ENCODE data around the gene RASA3. TPM values are rescaled to one million over a fixed set of nuclear protein-coding genes. Genes with fewer than 3 reads are reported as not detected.

RASA3 gene
- total and polyA plus RNA-seq, 2 donors (not counting 3 experiments of a cell fraction or from before 2014, with no cell fraction given), result 26.5 to 53.8 TPM

DNA sequence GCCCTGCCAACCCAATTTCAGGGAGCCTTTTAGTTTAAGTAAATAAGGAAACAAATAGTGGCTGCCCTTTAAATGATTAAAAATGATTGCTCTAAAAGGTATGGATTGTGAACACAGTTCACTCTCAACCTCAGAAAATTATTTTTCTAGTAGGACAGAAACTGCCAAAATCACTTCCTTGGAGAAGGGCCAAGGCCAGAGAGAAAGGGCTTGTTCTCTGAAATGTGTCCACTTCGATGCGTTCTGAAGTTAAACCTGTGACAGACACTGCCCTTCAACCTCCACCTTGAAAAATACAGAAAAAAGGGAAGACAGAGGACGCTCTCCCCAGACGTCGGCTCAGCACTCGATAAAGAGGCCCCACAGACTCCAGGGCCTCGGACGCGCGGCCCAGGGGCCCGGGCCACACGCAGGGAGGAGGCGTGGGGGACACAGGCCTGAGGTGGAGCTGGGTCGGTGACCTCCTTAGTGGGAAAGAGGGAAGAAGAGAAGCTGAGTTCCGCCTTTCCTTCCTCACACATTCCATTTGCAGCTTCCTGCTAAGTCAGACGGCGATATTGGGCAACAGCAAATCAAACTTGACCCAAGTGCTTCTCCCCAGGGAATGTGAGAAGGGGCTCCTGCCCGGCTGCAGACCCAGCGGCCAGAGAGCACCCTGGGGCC is 63.6 kb downstream of the RASA3 start:
- POLR2A ChIA-PET, result no interaction called here

DNA sequence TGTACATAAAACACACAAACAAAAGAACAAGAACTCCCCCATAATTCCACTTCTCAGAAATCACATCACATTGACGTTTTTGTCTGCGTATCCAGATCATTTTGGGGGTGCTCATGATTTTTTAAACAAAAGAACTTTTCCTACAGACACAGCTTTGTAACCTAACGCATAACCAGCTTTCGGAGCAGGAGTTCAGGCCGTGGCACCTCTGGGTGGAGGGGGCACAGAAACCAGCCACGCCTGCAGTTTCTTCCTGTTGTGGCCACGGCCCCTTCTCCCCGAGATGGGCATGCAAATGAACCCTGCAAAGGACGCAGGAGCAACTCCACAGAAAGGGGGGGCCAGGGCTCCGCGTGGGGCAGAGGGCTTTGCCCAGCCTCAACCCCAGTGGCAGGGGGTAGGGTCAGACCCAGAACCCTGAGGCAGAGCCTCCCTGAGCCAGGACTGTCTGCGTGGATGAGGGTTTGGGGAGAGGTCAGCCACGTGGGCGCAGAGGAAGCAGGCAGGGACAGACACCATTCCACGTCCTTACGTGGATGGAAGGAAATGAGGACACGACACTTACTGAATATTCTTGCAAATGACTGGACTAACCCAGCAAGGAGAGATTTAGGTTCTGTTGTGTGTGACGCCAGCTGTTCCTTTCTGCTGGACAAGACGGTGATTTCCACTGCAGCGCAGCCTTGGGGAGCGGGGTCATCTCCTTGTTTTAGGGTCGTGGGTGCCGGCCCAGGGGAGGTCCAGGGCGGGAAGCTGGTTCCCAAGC is 64.4 kb downstream of the RASA3 start:
- FAIRE-seq (no peak), DNase-seq (ENCODE audit: low read depth, low spot score) (no peak)
- H2AFZ ChIP-seq (ENCODE audit: low read depth, low read length), result no peak overlapping the region
- CTCF ChIA-PET, result interaction anchor here (1.0 to 1.4 kb wide), 3 partner anchors 10 to 34 kb away, joined by 5 to 7 read pairs (median 6); no protein-coding TSS in a partner anchor
- peaks cover 64% of the 10 kb centered on the region for H3K79me2 ChIP-seq (ENCODE audit: control insufficient read depth, insufficient read depth, low read length)
- POLR2A ChIA-PET, result no interaction called here
- H3K9me3 ChIP-seq (replicated peaks; ENCODE audit: control insufficient read depth, insufficient read depth, low read length), result no peaks in the 10 kb centered on the region
- H3K9ac ChIP-seq (replicated peaks; ENCODE audit: extremely low read depth, insufficient read depth, low read length), result no peak overlapping the region
- intact Hi-C loops (cut with micrococcal nuclease) (no loop called here), dilution Hi-C loops (cut with MboI; ENCODE audit: extremely low pct_ligation_motif_present, low sequenced_read_pairs) (no loop called here)
- peaks cover 61% of the 10 kb centered on the region for H3K4me1 ChIP-seq (ENCODE audit: control insufficient read depth, extremely low read depth, insufficient read depth, low read length)
- H3K27ac ChIP-seq (ENCODE audit: insufficient read depth, low read depth, low read length), result peak overlapping the region; percentile 57
- no peaks in the 10 kb centered on the region for H3K27me3 ChIP-seq (ENCODE audit: control insufficient read depth in 2 of 2, insufficient read depth in 2 of 2, low read length in 2 of 2)
- TF ChIP-seq, protein P1, sequence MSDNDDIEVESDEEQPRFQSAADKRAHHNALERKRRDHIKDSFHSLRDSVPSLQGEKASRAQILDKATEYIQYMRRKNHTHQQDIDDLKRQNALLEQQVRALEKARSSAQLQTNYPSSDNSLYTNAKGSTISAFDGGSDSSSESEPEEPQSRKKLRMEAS (IDR thresholded peaks at IDR 0.05; ENCODE audit: insufficient read depth, insufficient read length), result no peak
- TF ChIP-seq POLR2AphosphoS5 (IDR thresholded peaks at IDR 0.05; ENCODE audit: insufficient read depth, low read depth, low read length) (no peak), POLR2A (IDR thresholded peaks at IDR 0.05; ENCODE audit: low read depth, low read length) (no peak), GATA2 (IDR thresholded peaks at IDR 0.05; ENCODE audit: insufficient read depth, insufficient read length, low read depth, low read length) (no peak), FOS (IDR thresholded peaks at IDR 0.05; ENCODE audit: borderline replicate concordance, insufficient read depth, low read length) (no peak), JUN (IDR thresholded peaks at IDR 0.05; ENCODE audit: borderline replicate concordance, insufficient read depth, insufficient read length, low read depth) (no peak), EZH2 (IDR thresholded peaks at IDR 0.05; ENCODE audit: borderline replicate concordance, low read depth, low read length, severe bottlenecking) (no peak), MYC (IDR thresholded peaks at IDR 0.05; ENCODE audit: low read depth, low read length) (no peak)
- TF ChIP-seq, protein P2, sequence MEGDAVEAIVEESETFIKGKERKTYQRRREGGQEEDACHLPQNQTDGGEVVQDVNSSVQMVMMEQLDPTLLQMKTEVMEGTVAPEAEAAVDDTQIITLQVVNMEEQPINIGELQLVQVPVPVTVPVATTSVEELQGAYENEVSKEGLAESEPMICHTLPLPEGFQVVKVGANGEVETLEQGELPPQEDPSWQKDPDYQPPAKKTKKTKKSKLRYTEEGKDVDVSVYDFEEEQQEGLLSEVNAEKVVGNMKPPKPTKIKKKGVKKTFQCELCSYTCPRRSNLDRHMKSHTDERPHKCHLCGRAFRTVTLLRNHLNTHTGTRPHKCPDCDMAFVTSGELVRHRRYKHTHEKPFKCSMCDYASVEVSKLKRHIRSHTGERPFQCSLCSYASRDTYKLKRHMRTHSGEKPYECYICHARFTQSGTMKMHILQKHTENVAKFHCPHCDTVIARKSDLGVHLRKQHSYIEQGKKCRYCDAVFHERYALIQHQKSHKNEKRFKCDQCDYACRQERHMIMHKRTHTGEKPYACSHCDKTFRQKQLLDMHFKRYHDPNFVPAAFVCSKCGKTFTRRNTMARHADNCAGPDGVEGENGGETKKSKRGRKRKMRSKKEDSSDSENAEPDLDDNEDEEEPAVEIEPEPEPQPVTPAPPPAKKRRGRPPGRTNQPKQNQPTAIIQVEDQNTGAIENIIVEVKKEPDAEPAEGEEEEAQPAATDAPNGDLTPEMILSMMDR (IDR thresholded peaks at IDR 0.05; ENCODE audit: extremely low read depth in 1 of 2, insufficient read depth in 1 of 2, low read depth in 1 of 2, low read length in 2 of 2), result no peak
- H3K4me3 ChIP-seq (replicated peaks in 1 of 3; ENCODE audit: insufficient read depth in 1 of 3, low read depth in 1 of 3, low read length in 3 of 3), result no peak overlapping the region
- no peaks in the 10 kb centered on the region for H4K20me1 ChIP-seq (replicated peaks; ENCODE audit: control insufficient read depth, extremely low read depth, insufficient read depth, low read length)
- H3K36me3 ChIP-seq (ENCODE audit: control insufficient read depth in 2 of 2, extremely low read depth in 1 of 2, insufficient read depth in 2 of 2, low read length in 2 of 2), result no peaks in the 10 kb centered on the region
- BruUV-seq (replicated peaks), result no TSS peak
- peak overlapping the region; percentile 27 for H3K4me2 ChIP-seq (ENCODE audit: insufficient read depth, low read length)
- H3K9me1 ChIP-seq (replicated peaks; ENCODE audit: control insufficient read depth, extremely low read depth, insufficient read depth, low read length), result no peaks in the 10 kb centered on the region

More for the DNA sequence above, 63.6 kb downstream of the RASA3 start:
- peak; percentile 86 for FAIRE-seq
- peak overlapping the region; percentile 57 for H3K27ac ChIP-seq (ENCODE audit: insufficient read depth, low read depth, low read length)
- no peaks in the 10 kb centered on the region for H4K20me1 ChIP-seq (replicated peaks; ENCODE audit: control insufficient read depth, extremely low read depth, insufficient read depth, low read length)
- peaks cover 64% of the 10 kb centered on the region for H3K79me2 ChIP-seq (ENCODE audit: control insufficient read depth, insufficient read depth, low read length)
- BruUV-seq (replicated peaks), result no TSS peak
- CTCF ChIA-PET, result interaction anchor here (0.9 to 1.1 kb wide), 5 partner anchors 12 to 50 kb away, joined by 3 to 7 read pairs (median 4); no protein-coding TSS in a partner anchor
- no peaks in the 10 kb centered on the region for H3K9me3 ChIP-seq (replicated peaks; ENCODE audit: control insufficient read depth, insufficient read depth, low read length)
- no peak overlapping the region for H2AFZ ChIP-seq (ENCODE audit: low read depth, low read length)
- peak overlapping the region; percentile 49 for H3K9ac ChIP-seq (replicated peaks; ENCODE audit: extremely low read depth, insufficient read depth, low read length)
- no peaks in the 10 kb centered on the region for H3K27me3 ChIP-seq (ENCODE audit: control insufficient read depth in 2 of 2, insufficient read depth in 2 of 2, low read length in 2 of 2)
- peaks cover 57% of the 10 kb centered on the region for H3K4me1 ChIP-seq (ENCODE audit: control insufficient read depth, extremely low read depth, insufficient read depth, low read length)
- no peaks in the 10 kb centered on the region for H3K9me1 ChIP-seq (replicated peaks; ENCODE audit: control insufficient read depth, extremely low read depth, insufficient read depth, low read length)
- peak overlapping the region; percentile 27 for H3K4me2 ChIP-seq (ENCODE audit: insufficient read depth, low read length)
- TF ChIP-seq POLR2A (IDR thresholded peaks at IDR 0.05; ENCODE audit: low read depth, low read length) (no peak), EZH2 (IDR thresholded peaks at IDR 0.05; ENCODE audit: borderline replicate concordance, low read depth, low read length, severe bottlenecking) (no peak), POLR2AphosphoS5 (IDR thresholded peaks at IDR 0.05; ENCODE audit: insufficient read depth, low read depth, low read length) (no peak)
- TF ChIP-seq, protein P1 (IDR thresholded peaks at IDR 0.05; ENCODE audit: insufficient read depth, insufficient read length), result no peak
- H3K36me3 ChIP-seq (ENCODE audit: control insufficient read depth in 2 of 2, extremely low read depth in 1 of 2, insufficient read depth in 2 of 2, low read length in 2 of 2), result peaks cover 0 to 4% of the 10 kb centered on the region in 2 experiments
- H3K4me3 ChIP-seq (replicated peaks in 1 of 3; ENCODE audit: insufficient read depth in 1 of 3, low read depth in 1 of 3, low read length in 3 of 3), result no peak overlapping the region
- DNase-seq (ENCODE audit: low read depth, low spot score), result peak; percentile 53
- dilution Hi-C loops (cut with MboI; ENCODE audit: extremely low pct_ligation_motif_present, low sequenced_read_pairs), result no loop called here
- intact Hi-C loops (cut with micrococcal nuclease), result no loop called here

Measured in endothelial cell of umbilical vein (primary cell).